MM.1S (cell line): Measurements from ENCODE around the gene PANX1.

Experiments used
- DNase-seq: peaks from one replicate; pipeline ENCODE4 v3.0.0-alpha.2; 2015
- H2AFZ ChIP-seq: fragments of 300-600 bp; sonication (generic); 2 replicates; pipeline ENCODE4 v1.6.0; 2016; ENCODE audit warnings: antibody characterized with exemption, low read length
- H3F3A ChIP-seq: fragments of 300-600 bp; sonication (generic); 2 replicates; pipeline ENCODE4 v1.6.1; 2016; ENCODE audit warnings: mild to moderate bottlenecking, antibody characterized with exemption, low read length, moderate library complexity, mixed read lengths; ENCODE audit not compliant: insufficient read depth
- H3K27ac ChIP-seq: fragments of 300-600 bp; sonication (generic); 2 replicates; pipeline ENCODE4 v1.5.1; 2016; ENCODE audit warnings: mild to moderate bottlenecking, low read length
- H3K27me3 ChIP-seq: fragments of 300-600 bp; sonication (generic); replicated peaks from 2 replicates; pipeline ENCODE4 v1.6.0; 2016; ENCODE audit warnings: low read length; ENCODE audit not compliant: insufficient read depth
- H3K36me3 ChIP-seq: fragments of 300-600 bp; sonication (generic); replicated peaks from 2 replicates; pipeline ENCODE4 v1.6.1; 2016; ENCODE audit warnings: mild to moderate bottlenecking, low read length, mixed read lengths; ENCODE audit not compliant: insufficient read depth
- H3K4me1 ChIP-seq: fragments of 300-600 bp; sonication (generic); 2 replicates; pipeline ENCODE4 v1.6.1; 2016; ENCODE audit warnings: low read length, mixed read lengths
- H3K4me2 ChIP-seq: fragments of 300-600 bp; sonication (generic); 2 replicates; pipeline ENCODE4 v1.6.0; 2016; ENCODE audit warnings: low read depth, low read length
- H3K4me3 ChIP-seq: fragments of 300-600 bp; sonication (generic); 2 replicates; pipeline ENCODE4 v1.5.1; 2016; ENCODE audit warnings: low read length, mixed read lengths
- H3K79me2 ChIP-seq: fragments of 300-600 bp; sonication (generic); 2 replicates; pipeline ENCODE4 v1.6.1; 2016; ENCODE audit warnings: mixed run types, low read length, mixed read lengths
- H3K9ac ChIP-seq: fragments of 300-600 bp; sonication (generic); 2 replicates; pipeline ENCODE4 v1.6.1; 2016; ENCODE audit warnings: low read length, mixed read lengths
- H3K9me2 ChIP-seq: fragments of 300-600 bp; sonication (generic); replicated peaks from 2 replicates; pipeline ENCODE4 v1.6.1; 2016; ENCODE audit warnings: mild to moderate bottlenecking, low read length, mixed read lengths; ENCODE audit not compliant: insufficient read depth
- H3K9me3 ChIP-seq: fragments of 300-600 bp; sonication (generic); replicated peaks from 2 replicates; pipeline ENCODE4 v1.6.1; 2016; ENCODE audit warnings: mild to moderate bottlenecking, low read length, mixed read lengths; ENCODE audit not compliant: insufficient read depth
- H4K20me1 ChIP-seq: fragments of 300-600 bp; sonication (generic); 2 replicates; pipeline ENCODE4 v1.6.1; 2016; ENCODE audit warnings: mild to moderate bottlenecking, low read length, moderate library complexity, mixed read lengths; ENCODE audit not compliant: insufficient read depth
- CTCF ChIP-seq: fragments of 300-600 bp; sonication (generic); IDR thresholded peaks from 2 replicates; pipeline ENCODE4 v1.5.1; 2016; ENCODE audit warnings: antibody characterized with exemption, low read length, mixed read lengths
- EZH2 ChIP-seq: fragments of 300-600 bp; sonication (generic); optimal IDR thresholded peaks from 2 replicates; pipeline ENCODE3; 2017; ENCODE audit warnings: low read depth, mild to moderate bottlenecking, antibody characterized with exemption, low read length, mixed read lengths
- EZH2phosphoT487 ChIP-seq: fragments of 300-600 bp; sonication (generic); IDR thresholded peaks from 2 replicates; pipeline ENCODE4 v1.6.1; 2018; ENCODE audit warnings: antibody characterized with exemption, low read length

The PANX1 gene

DNA sequence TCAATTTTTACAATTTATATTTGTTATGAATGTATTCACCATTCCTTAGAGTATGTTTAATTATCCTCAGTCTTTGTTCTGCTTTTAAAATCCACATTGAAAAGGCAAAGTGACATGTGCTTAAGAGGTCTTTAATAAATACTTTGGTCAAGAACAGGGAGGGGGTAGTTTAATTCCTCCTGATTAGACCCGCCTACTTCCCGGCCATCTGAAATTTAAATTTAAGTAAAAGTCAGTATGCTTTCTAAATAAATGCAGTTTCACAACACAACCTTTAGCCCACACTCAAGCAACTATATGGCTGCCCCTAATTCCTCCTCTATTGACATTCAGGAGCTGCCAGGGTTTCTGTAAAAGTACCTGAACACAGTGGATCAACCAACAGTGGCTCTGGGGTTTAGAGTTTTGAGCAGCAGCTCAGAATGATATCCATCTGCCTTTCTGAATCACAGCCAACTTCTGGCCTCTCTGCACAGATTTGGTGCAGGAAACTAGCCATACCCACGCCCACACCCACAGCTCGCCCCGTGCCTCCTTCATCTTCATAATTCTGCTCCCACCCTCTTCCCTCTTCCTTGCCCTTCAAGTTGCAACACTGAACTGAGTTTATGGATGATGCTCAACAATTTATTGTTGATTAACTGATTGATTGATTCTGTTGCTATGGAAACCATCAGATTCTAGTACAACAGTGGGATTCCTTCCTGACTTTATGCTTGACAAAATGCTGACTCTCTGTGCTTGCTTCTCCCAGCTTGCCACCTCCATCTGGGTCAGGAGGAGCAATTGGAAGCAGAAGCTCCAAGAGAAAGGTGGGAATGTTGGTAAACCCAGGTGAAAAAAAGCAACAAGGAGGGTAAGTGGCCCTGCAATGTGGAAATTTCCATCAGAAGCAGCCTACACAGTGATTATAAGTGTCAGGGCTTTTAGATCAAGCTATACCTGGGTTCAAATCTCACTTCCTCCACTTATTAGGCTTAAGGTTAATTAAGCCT is 70.8 kb downstream of the PANX1 start:
- TF ChIP-seq CTCF, result no peak
- TF ChIP-seq EZH2, result no peak
- no peak for TF ChIP-seq EZH2phosphoT487
- Histone ChIP-seq H3K9me2 (no peaks in the 10 kb centered on the region), H3K27ac (no peak overlapping the region), H3F3A (no peaks in the 10 kb centered on the region), H3K4me3 (no peak overlapping the region), H3K79me2 (no peaks in the 10 kb centered on the region), H4K20me1 (no peaks in the 10 kb centered on the region), H3K4me2 (no peak overlapping the region), H3K4me1 (no peaks in the 10 kb centered on the region), H2AFZ (no peak overlapping the region), H3K9me3 (no peaks in the 10 kb centered on the region), H3K9ac (no peak overlapping the region), H3K27me3 (no peaks in the 10 kb centered on the region), H3K36me3 (no peaks in the 10 kb centered on the region)
- no peak for DNase-seq

- H3F3A ChIP-seq, result no peaks in the 10 kb centered on the region
- no peak overlapping the region for H3K4me3 ChIP-seq
- DNase-seq, result no peak
- H3K36me3 ChIP-seq, result no peaks in the 10 kb centered on the region
- H2AFZ ChIP-seq, result no peak overlapping the region
- no peak overlapping the region for H3K4me2 ChIP-seq
- H3K79me2 ChIP-seq, result no peaks in the 10 kb centered on the region
- no peak overlapping the region for H3K27ac ChIP-seq
- H4K20me1 ChIP-seq, result no peaks in the 10 kb centered on the region
- no peak overlapping the region for H3K9ac ChIP-seq
- H3K4me1 ChIP-seq, result no peaks in the 10 kb centered on the region
- H3K27me3 ChIP-seq, result no peaks in the 10 kb centered on the region
- H3K9me2 ChIP-seq, result no peaks in the 10 kb centered on the region
- no peaks in the 10 kb centered on the region for H3K9me3 ChIP-seq
- TF ChIP-seq EZH2phosphoT487 (no peak), CTCF (no peak), EZH2 (no peak)
These were observed 72.4 kb downstream of the PANX1 start for GRCh38 chr11:94201004-94201465.

DNA sequence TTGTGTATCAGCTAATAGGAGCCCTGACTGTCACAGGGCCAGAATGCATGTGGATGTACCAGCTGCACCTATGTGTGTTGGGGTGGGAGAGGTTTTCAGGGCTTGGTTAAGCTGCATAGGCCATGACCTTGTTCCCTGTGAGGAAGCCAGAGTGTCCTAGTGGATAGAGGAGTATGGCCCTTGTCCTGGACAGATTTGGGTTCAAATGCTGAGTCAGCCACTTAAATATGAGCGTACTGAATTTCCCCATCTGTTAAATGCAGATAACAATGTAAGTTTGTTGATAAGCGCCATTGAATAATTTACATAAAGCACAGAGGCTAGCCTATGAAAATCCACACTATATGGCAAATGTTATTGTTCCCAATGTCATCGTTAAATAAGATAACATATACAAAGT is 74.4 kb downstream of the PANX1 start:
- H3K9me2 ChIP-seq, result no peaks in the 10 kb centered on the region
- H3K4me2 ChIP-seq, result no peak overlapping the region
- no peaks in the 10 kb centered on the region for H3K9me3 ChIP-seq
- H3K36me3 ChIP-seq, result no peaks in the 10 kb centered on the region
- TF ChIP-seq CTCF (no peak), EZH2 (no peak), EZH2phosphoT487 (no peak)
- H3K79me2 ChIP-seq, result no peaks in the 10 kb centered on the region
- no peak overlapping the region for H3K4me3 ChIP-seq
- DNase-seq, result no peak
- no peaks in the 10 kb centered on the region for H3K27me3 ChIP-seq
- no peaks in the 10 kb centered on the region for H3F3A ChIP-seq
- H3K4me1 ChIP-seq, result no peaks in the 10 kb centered on the region
- no peaks in the 10 kb centered on the region for H4K20me1 ChIP-seq
- H2AFZ ChIP-seq, result no peak overlapping the region
- H3K27ac ChIP-seq, result no peak overlapping the region
- H3K9ac ChIP-seq, result no peak overlapping the region
